Colonic mucosa (tissue), 4 donors: ENCODE measurements around the gene MORC2. TPM values are rescaled to one million over a fixed set of nuclear protein-coding genes. Genes with fewer than 3 reads are reported as not detected.

Source experiments
- DNase-seq: peaks from one replicate; pipeline ENCODE4 v3.0.0-alpha.2; 2020
- H3K27ac ChIP-seq: fragments of 200-600 bp; one replicate; pipeline ENCODE4 v1.8.0; 2021
- H3K27me3 ChIP-seq: fragments of 200-600 bp; one replicate; pipeline ENCODE4 v1.8.0; 2021
- H3K36me3 ChIP-seq: fragments of 200-600 bp; one replicate; pipeline ENCODE4 v1.8.0; 2021
- H3K4me1 ChIP-seq: fragments of 200-600 bp; one replicate; pipeline ENCODE4 v1.8.0; 2021; ENCODE audit warnings: mild to moderate bottlenecking
- H3K4me3 ChIP-seq: fragments of 200-600 bp; one replicate; pipeline ENCODE4 v1.8.0; 2021
- H3K9ac ChIP-seq, 2 donors: one replicate each; pipeline ENCODE4 v1.7.0; 2013; ENCODE audit warnings: control low read depth in 2 of 2, low read depth in 2 of 2, low read length in 2 of 2
- H3K9me3 ChIP-seq: fragments of 200-600 bp; one replicate; pipeline ENCODE4 v1.8.0; 2021
- intact Hi-C: fragments of 100-400 bp; cut with DNase I; formaldehyde crosslinking; loops from one replicate; pipeline ENCODE4 v1.14.1; 2022
- total RNA-seq, 2 donors: library from RNA; stranded (reverse); fragmentation: NEBNext Ultra II Directional in 1 of 2; extraction: Animal tissue kit (Norgen Biotek cat#: 25700) in 1 of 2; gene quantifications; one replicate each; pipeline ENCODE4 v1.2.1, GENCODE V29; 2021
- TF ChIP-seq, protein P1 (sequence below): fragments of 200-600 bp; IDR thresholded peaks from one replicate; pipeline ENCODE4 v1.8.0; 2022; ENCODE audit warnings: antibody characterized with exemption, mild to moderate bottlenecking
- donor health status: healthy.
- donor health status: DM: no; HTN: no; CAD: no.
- donor health status: DM: no; HTN: no; CAD: no.

The MORC2 gene
- total RNA-seq, 2 donors from 2014 or later, result 14.3 to 22.2 TPM

DNA sequence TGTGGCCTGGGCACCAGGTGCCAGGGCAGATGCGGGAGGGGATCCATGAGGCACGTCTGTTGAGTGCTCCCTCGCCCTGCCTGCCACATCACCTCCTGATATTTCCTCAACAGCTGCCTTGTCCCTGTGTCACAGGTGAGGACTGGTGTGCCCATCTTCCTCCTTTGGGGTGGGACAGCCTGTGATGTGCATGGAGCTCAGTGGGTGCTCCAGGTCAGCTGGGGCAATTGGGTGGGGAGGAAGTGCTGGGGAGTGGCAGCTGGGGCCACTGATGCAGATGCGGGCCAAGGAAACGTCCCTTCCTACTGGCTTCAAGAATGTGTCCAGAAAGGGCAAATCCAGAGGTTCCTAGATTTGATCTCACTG lies 83.6 kb downstream of the MORC2 start:
- Histone ChIP-seq H3K9me3 (no peaks in the 10 kb centered on the region), H3K4me3 (no peak overlapping the region), H3K27ac (no peak overlapping the region), H3K9ac (no peak overlapping the region), H3K4me1 (no peaks in the 10 kb centered on the region), H3K27me3 (no peaks in the 10 kb centered on the region), H3K36me3 (no peaks in the 10 kb centered on the region)
- no peak for DNase-seq
- TF ChIP-seq, protein P1, sequence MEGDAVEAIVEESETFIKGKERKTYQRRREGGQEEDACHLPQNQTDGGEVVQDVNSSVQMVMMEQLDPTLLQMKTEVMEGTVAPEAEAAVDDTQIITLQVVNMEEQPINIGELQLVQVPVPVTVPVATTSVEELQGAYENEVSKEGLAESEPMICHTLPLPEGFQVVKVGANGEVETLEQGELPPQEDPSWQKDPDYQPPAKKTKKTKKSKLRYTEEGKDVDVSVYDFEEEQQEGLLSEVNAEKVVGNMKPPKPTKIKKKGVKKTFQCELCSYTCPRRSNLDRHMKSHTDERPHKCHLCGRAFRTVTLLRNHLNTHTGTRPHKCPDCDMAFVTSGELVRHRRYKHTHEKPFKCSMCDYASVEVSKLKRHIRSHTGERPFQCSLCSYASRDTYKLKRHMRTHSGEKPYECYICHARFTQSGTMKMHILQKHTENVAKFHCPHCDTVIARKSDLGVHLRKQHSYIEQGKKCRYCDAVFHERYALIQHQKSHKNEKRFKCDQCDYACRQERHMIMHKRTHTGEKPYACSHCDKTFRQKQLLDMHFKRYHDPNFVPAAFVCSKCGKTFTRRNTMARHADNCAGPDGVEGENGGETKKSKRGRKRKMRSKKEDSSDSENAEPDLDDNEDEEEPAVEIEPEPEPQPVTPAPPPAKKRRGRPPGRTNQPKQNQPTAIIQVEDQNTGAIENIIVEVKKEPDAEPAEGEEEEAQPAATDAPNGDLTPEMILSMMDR, result no peak
- intact Hi-C loops, result no loop called here

DNA sequence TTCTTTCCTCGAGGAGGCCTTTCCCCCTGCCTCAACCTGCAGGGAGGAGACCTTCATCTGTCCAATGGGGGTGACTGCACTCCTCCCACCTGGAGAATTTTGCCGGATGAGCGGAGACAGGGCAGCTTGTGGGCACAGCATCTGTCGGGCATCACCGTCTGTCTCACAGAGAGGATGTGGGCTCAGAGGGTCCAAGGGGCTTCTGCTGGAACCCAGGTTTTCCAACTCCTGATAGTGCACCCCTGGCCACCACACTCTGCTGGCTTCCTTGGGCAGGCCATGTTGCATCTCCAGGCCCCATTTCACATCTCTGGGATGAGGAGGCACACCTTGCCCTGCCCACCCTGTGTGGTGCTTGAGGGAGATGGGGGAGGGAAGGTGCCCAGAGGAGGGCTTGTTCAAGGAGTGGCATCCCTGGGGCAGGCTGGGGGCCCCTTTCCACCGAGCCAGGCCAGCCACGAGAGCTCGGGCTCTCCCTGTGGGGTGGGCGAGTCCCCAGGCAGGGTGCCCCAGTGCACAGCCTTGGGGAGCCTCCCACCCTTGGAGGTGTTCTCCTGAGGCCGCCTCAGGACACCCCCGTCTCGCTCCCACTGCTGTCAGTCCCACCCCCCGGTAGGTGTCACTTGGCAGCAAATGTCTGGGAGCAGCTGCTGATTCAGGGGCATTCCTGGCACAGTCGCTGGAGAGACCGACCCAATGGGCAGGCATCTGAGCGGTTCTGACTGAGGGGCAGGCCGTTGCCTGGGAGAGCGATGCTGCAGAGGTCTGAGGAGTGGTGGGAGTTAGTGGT lies 84.2 kb downstream of the MORC2 start:
- H3K4me1 ChIP-seq, result no peaks in the 10 kb centered on the region
- H3K9me3 ChIP-seq, result no peaks in the 10 kb centered on the region
- no peaks in the 10 kb centered on the region for H3K36me3 ChIP-seq
- intact Hi-C loops, result no loop called here
- no peak overlapping the region for H3K4me3 ChIP-seq
- no peak overlapping the region for H3K9ac ChIP-seq
- TF ChIP-seq, protein P1, result no peak
- no peak for DNase-seq
- H3K27ac ChIP-seq, result no peak overlapping the region
- no peaks in the 10 kb centered on the region for H3K27me3 ChIP-seq

DNA sequence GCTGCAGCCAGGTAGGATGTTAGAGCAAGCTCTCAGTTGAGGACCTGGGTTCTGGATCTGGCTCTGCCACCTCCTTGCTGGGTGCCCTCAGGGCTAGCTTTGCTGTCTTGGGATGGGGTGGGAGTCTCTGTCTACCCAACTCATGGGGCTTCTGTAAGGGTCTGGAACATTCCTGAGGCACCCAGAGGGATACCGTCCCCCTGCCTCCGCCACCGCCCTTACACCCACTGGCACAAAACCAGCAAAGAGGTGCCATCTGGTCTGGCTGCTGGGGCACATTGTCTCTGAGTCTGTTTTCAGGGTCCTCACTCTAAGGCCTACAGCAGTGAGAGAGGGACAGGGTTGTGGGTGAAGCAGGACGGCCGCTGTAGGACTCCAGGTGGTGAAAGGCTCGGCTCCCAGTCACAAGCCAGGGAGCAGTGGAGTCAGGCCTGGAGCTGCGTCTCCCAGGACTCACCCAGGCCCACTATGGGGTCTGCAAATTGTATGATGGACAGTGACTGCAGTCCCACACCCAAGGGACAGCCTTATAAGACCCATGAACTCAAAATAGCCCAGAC lies 84.9 kb downstream of the MORC2 start:
- Histone ChIP-seq H3K4me3 (no peak overlapping the region), H3K27me3 (no peaks in the 10 kb centered on the region), H3K9me3 (no peaks in the 10 kb centered on the region), H3K9ac (no peak overlapping the region), H3K27ac (no peak overlapping the region), H3K36me3 (no peaks in the 10 kb centered on the region), H3K4me1 (no peaks in the 10 kb centered on the region)
- TF ChIP-seq, protein P1, result no peak
- intact Hi-C loops, result no loop called here
- DNase-seq, result no peak

DNA sequence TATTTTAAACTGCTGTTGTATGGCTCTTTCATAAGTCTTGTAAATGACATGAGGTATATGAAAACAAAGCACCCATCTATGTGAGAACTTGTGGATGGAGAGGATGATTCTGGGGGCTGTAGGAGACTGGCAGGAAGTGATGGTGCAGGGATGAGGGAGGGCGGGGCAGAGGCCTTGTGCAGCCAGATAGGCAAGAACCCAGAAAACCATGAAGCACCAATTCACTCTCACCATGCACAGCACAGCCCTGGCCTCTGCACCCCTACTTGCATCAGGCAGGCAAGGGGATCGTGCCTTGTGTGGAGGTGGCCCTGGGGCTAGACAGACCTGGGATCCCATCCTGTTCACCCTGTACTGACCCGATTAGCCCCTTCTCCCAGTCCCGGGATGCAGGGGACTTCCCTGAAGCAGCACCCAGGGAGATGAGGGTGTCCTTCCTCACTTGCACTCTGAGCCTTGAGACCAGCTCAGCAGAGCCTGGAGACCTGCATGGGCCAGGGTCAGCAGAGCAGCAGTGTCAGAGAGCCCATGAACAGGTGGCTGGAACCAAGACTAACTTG lies 85.5 kb downstream of the MORC2 start:
- H3K4me3 ChIP-seq, result no peak overlapping the region
- no peak for DNase-seq
- intact Hi-C loops, result no loop called here

DNA sequence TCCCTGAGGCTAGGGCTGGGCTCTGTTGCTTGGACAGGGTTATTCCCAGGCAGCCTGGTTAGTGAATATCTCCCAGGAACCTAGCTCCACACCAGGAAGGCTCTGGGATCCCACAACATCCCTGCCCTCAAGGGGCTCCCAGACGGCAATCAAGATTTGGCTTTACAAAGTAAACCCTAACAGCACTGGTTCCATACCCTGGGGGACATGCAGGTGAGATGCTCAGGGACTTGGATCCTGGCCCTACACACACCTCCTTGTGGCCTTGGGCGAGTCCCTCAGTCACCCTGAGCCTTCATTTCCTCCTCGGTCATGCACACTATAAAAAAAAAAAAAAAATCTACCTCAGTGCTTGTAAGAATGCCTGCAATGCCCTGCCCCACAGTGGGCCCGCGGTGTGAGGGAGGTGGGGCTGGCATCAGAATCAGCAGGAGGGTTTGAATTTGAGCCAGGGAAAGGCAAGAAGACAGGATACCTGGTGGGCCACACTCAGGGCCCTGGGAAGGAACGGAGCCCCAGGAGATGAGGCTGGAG lies 86.3 kb downstream of the MORC2 start:
- TF ChIP-seq, protein P1, result no peak
- no peaks in the 10 kb centered on the region for H3K4me1 ChIP-seq
- no peaks in the 10 kb centered on the region for H3K36me3 ChIP-seq
- H3K9me3 ChIP-seq, result no peaks in the 10 kb centered on the region
- no peaks in the 10 kb centered on the region for H3K27me3 ChIP-seq
- no peak overlapping the region for H3K4me3 ChIP-seq
- no peak for DNase-seq
- H3K9ac ChIP-seq, result no peak overlapping the region
- intact Hi-C loops, result no loop called here
- no peak overlapping the region for H3K27ac ChIP-seq

More for the DNA sequence above, 85.5 kb downstream of the MORC2 start:
- H3K27ac ChIP-seq, result no peak overlapping the region
- H3K27me3 ChIP-seq, result no peaks in the 10 kb centered on the region
- TF ChIP-seq, protein P1, result no peak
- H3K4me1 ChIP-seq, result no peaks in the 10 kb centered on the region
- H3K9ac ChIP-seq, result no peak overlapping the region
- H3K36me3 ChIP-seq, result no peaks in the 10 kb centered on the region
- H3K9me3 ChIP-seq, result no peaks in the 10 kb centered on the region
